Gastroesophageal sphincter (tissue), 4 donors: Measurements from ENCODE around the gene ALOXE3. TPM values are rescaled to one million over a fixed set of nuclear protein-coding genes. Genes with fewer than 3 reads are reported as not detected.

Experiments
- ATAC-seq: fragments of 150-250 bp; one replicate; pipeline ENCODE4 v1.9.1; 2016; ENCODE audit warnings: mild to moderate bottlenecking, moderate library complexity
- H3K27ac ChIP-seq, 4 donors: fragments of 200-600 bp; sonication (generic) in 3 of 4; 1 replicate in 3 of 4; 2 replicates in 1 of 4; pipeline ENCODE4 v1.5.1; 2016 to 2019
- H3K27me3 ChIP-seq: fragments of 200-600 bp; sonication (generic); one replicate; pipeline ENCODE4 v1.5.1; 2019
- H3K36me3 ChIP-seq, 2 donors: fragments of 200-600 bp; sonication (generic); one replicate each; pipeline ENCODE4 v1.5.1; 2019; ENCODE audit warnings: control low read depth in 1 of 2
- H3K4me1 ChIP-seq, 3 donors: fragments of 200-600 bp; sonication (generic); 1 replicate in 2 of 3; 2 replicates in 1 of 3; pipeline ENCODE4 v1.5.1; 2016 to 2019; ENCODE audit warnings: control low read depth in 2 of 3
- H3K4me3 ChIP-seq, 2 donors: fragments of 200-600 bp; sonication (generic); one replicate each; pipeline ENCODE4 v1.5.1; 2019; ENCODE audit warnings: mild to moderate bottlenecking in 1 of 2, moderate library complexity in 1 of 2
- H3K9me3 ChIP-seq, 3 donors: fragments of 200-600 bp; sonication (generic); one replicate each; pipeline ENCODE4 v1.5.1; 2017 to 2019; ENCODE audit warnings: control low read depth in 2 of 3
- CTCF ChIP-seq, 4 experiments: fragments of 200-600 bp in 2 of 4; fragments of 450-650 bp in 2 of 4; sonication (generic) in 1 of 4; IDR thresholded peaks; one replicate each; pipeline ENCODE4 v1.5.1; 2017 to 2019; ENCODE audit warnings: antibody characterized with exemption in 4 of 4, mild to moderate bottlenecking in 2 of 4, moderate library complexity in 2 of 4
- EP300 ChIP-seq: sonication (generic); formaldehyde crosslinking; IDR thresholded peaks from one replicate; pipeline ENCODE4 v1.6.1; 2017; ENCODE audit warnings: antibody characterized with exemption, mild to moderate bottlenecking
- POLR2A ChIP-seq, 2 donors: fragments of 450-650 bp; IDR thresholded peaks; one replicate each; pipeline ENCODE4 v1.6.1; 2017; ENCODE audit warnings: antibody characterized with exemption in 2 of 2, mild to moderate bottlenecking in 2 of 2, moderate library complexity in 1 of 2
- POLR2AphosphoS5 ChIP-seq: sonication (generic); formaldehyde crosslinking; IDR thresholded peaks from one replicate; pipeline ENCODE4 v1.6.1; 2017; ENCODE audit warnings: antibody characterized with exemption
- WGBS, 2 donors: methylation state at CpG; one replicate each; pipeline ENCODE4 v1.1.5; 2018; ENCODE audit warnings: low coverage in 1 of 2; 5-methylcytosine and 5-hydroxymethylcytosine counted together
- small RNA-seq, 4 donors: library from RNA; depleted of rRNA; stranded (forward); fragments of <200 nt; gene quantifications; one replicate each; pipeline ENCODE3, GENCODE V24; 2016
- total RNA-seq, 4 donors: library from RNA; depleted of rRNA; stranded (reverse); fragments of >200 nt; gene quantifications; one replicate each; pipeline ENCODE4 v1.1.0, GENCODE V29; 2016

The ALOXE3 gene
- total RNA-seq, 4 donors from 2014 or later: 0.37 TPM; not detected in 3

GRCh38 chr17:8046929-8047768, 71.2 kb downstream of the ALOXE3 start:
- Histone ChIP-seq H3K27me3 (peaks cover 49% of the 10 kb centered on the region), H3K27ac (no peak overlapping the region), H3K9me3 (no peaks in the 10 kb centered on the region), H3K4me1 (no peaks in the 10 kb centered on the region), H3K36me3 (no peaks in the 10 kb centered on the region), H3K4me3 (no peak overlapping the region)
- TF ChIP-seq EP300: no peak
- no peak for ATAC-seq
- WGBS, 2 donors: 78% methylated on average over 11 of the region's 24 CpGs; no CpG with 5 or more reads in 1 of the 2 donors

DNA sequence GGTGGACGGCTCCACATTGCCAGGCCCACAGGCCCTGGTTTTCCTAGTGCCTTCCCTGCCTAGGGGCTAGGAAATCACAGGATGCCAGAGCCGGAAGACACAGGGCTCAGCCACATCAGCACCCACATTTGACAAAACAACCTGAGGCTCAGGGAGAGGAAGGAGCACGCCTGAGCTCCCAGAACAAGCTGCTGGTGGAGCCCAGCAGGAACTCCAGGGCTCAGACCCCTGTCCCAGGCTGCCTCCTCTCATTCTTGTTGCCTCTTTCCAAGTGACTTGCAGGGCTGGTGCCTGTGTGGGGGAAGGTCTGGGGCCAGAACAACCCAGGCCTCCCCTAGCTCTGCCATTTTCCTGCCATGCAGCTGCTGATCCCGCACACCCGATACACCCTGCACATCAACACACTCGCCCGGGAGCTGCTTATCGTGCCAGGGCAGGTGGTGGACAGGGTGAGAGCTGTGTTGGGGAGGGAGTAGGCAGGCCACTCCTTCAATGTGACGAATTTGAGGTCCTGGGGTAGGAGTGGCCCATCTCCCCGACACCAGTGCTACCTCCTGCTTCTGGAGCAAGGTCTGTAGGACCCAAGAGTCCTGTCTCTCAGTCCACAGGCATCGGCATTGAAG, 71.9 kb downstream of the ALOXE3 start:
- TF ChIP-seq POLR2A (IDR thresholded peaks at IDR 0.05) (no peak), CTCF (IDR thresholded peaks at IDR 0.05) (no peak), EP300 (no peak), POLR2AphosphoS5 (no peak)
- Histone ChIP-seq H3K27me3 (peaks cover 49% of the 10 kb centered on the region), H3K4me3 (no peak overlapping the region), H3K27ac (no peak overlapping the region), H3K36me3 (no peaks in the 10 kb centered on the region), H3K4me1 (peaks cover 0 to 5% (median 0%) of the 10 kb centered on the region in 3 donors), H3K9me3 (no peaks in the 10 kb centered on the region)
- 73% methylated on average over 2 of the region's 11 CpGs; no CpG with 5 or more reads in 1 of the 2 donors for WGBS, 2 donors
- no peak for ATAC-seq

Small RNAs within 50 kb of the gene (small RNA-seq; reads per million reads assigned to genes)
- 0 reads per million in 4 donors for gene MIR4314

Other genes starting within 250 kb of the ALOXE3 start
- 100 to 1,000 TPM in 3 of 4 donors, 10 to 100 TPM in 1; 56.7 to 134 (median 120) TPM for gene CHD3, start 229.7 kb downstream of the ALOXE3 start, total RNA-seq
- 1 to 10 TPM; 1.6 to 5.4 (median 2.1) TPM for gene RNF227, start 202.2 kb downstream of the ALOXE3 start, total RNA-seq
- 1 to 10 TPM in 1 of 4 donors, under 1 TPM in 1, not detected in 2; 0.58 to 1.3 TPM for gene KCNAB3, start 188.7 kb downstream of the ALOXE3 start, total RNA-seq
- gene TRAPPC1, start 186.6 kb downstream of the ALOXE3 start, total RNA-seq: 10 to 100 TPM; 20.9 to 44.2 (median 29.0) TPM
- 10 to 100 TPM; 15.6 to 31.8 (median 18.2) TPM for gene CNTROB, start 186.3 kb downstream of the ALOXE3 start, total RNA-seq
- not detected for gene GUCY2D, start 115.9 kb downstream of the ALOXE3 start, total RNA-seq
- gene ALOX15B, start 79.5 kb downstream of the ALOXE3 start, total RNA-seq: 1 to 10 TPM in 3 of 4 donors, under 1 TPM in 1; 0.69 to 5.6 (median 2.8) TPM
- gene ALOX12B, start 30.8 kb downstream of the ALOXE3 start, total RNA-seq: under 1 TPM in 1 of 4 donors, not detected in 3; 0.17 TPM
- under 1 TPM in 2 of 4 donors, not detected in 2; 0.89 to 0.94 TPM for gene HES7, start 5.6 kb upstream of the ALOXE3 start, total RNA-seq
- 100 to 1,000 TPM in 3 of 4 donors, 10 to 100 TPM in 1; 67.1 to 188 (median 136) TPM for gene PER1, start 33.9 kb upstream of the ALOXE3 start, total RNA-seq
- gene VAMP2, start 44.4 kb upstream of the ALOXE3 start, total RNA-seq: 10 to 100 TPM; 14.6 to 39.8 (median 33.4) TPM
- 10 to 100 TPM; 11.2 to 18.8 (median 15.5) TPM for gene TMEM107, start 57.9 kb upstream of the ALOXE3 start, total RNA-seq
- 10 to 100 TPM in 3 of 4 donors, 1 to 10 TPM in 1; 8.1 to 16.1 (median 12.4) TPM for gene BORCS6, start 71.7 kb upstream of the ALOXE3 start, total RNA-seq
- 1 to 10 TPM in 2 of 4 donors, under 1 TPM in 2; 0.54 to 5.3 (median 2.4) TPM for gene AURKB, start 92.1 kb upstream of the ALOXE3 start, total RNA-seq
- 10 to 100 TPM; 10.8 to 33.9 (median 14.7) TPM for gene CTC1, start 129.5 kb upstream of the ALOXE3 start, total RNA-seq
- 10 to 100 TPM; 10.8 to 28.9 (median 16.0) TPM for gene PFAS, start 130.8 kb upstream of the ALOXE3 start, total RNA-seq
- 10 to 100 TPM; 28.5 to 34.6 (median 30.1) TPM for gene RANGRF, start 170.2 kb upstream of the ALOXE3 start, total RNA-seq
- 1 to 10 TPM in 3 of 4 donors, under 1 TPM in 1; 0.35 to 6.1 (median 3.4) TPM for gene SLC25A35, start 176.9 kb upstream of the ALOXE3 start, total RNA-seq
- gene ARHGEF15, start 191.7 kb upstream of the ALOXE3 start, total RNA-seq: 10 to 100 TPM in 2 of 4 donors, 1 to 10 TPM in 2; 4.4 to 25.4 (median 16.2) TPM
- not detected for gene ODF4, start 221.3 kb upstream of the ALOXE3 start, total RNA-seq